NCI-H748 (cell line): Measurements from ENCODE around the gene GRHL1.
"Not testable (repeated sequence)": the region's sequence is repeated elsewhere in the genome, so short reads cannot be mapped to it uniquely, and the experiment has no call there.

ENCODE experiments used
- DNase-seq: peaks from one replicate; lab custom pipeline; 2025; ENCODE audit not compliant: unreplicated experiment; lab: John Stamatoyannopoulos, UW

GRHL1 gene

GRCh38 chr2:10007921-10008808 lies 56.7 kb downstream of the GRHL1 start:
- DNase-seq: no peak

- no peak for DNase-seq
Measured at GRCh38 chr2:10008809-10009176, 57.3 kb downstream of the GRHL1 start.

GRCh38 chr2:10009271-10009810 lies 57.8 kb downstream of the GRHL1 start:
- DNase-seq: no peak

GRCh38 chr2:10009811-10010781 lies 58.6 kb downstream of the GRHL1 start:
- no peak for DNase-seq

- DNase-seq: not testable (repeated sequence)
Measured at GRCh38 chr2:10010861-10011605, 59.5 kb downstream of the GRHL1 start.

- DNase-seq: not testable (repeated sequence)
Measured at GRCh38 chr2:10011606-10012325, 60.3 kb downstream of the GRHL1 start.

- not testable (repeated sequence) for DNase-seq
Measured at GRCh38 chr2:10012366-10012962, 61.0 kb downstream of the GRHL1 start.

GRCh38 chr2:10012963-10013461 lies 61.5 kb downstream of the GRHL1 start:
- no peak for DNase-seq

GRCh38 chr2:10013651-10014417 lies 62.3 kb downstream of the GRHL1 start:
- DNase-seq: not testable (repeated sequence)

- DNase-seq: no peak
Measured at GRCh38 chr2:10014418-10015190, 63.1 kb downstream of the GRHL1 start.

- DNase-seq: not testable (repeated sequence)
Measured at GRCh38 chr2:10015376-10015989, 64.0 kb downstream of the GRHL1 start.

- no peak for DNase-seq
Measured at GRCh38 chr2:10016001-10016801, 64.7 kb downstream of the GRHL1 start.

GRCh38 chr2:10016802-10017258 lies 65.3 kb downstream of the GRHL1 start:
- DNase-seq: no peak

- no peak for DNase-seq
Measured at GRCh38 chr2:10017313-10017941, 65.9 kb downstream of the GRHL1 start.

GRCh38 chr2:10019174-10019573 lies 67.7 kb downstream of the GRHL1 start:
- no peak for DNase-seq
